RPMI7951 (cell line): ENCODE results near the gene HOXB7. TPM values are rescaled to one million over a fixed set of nuclear protein-coding genes. Genes with fewer than 3 reads are reported as not detected.
A peak's percentile ranks its signal among the peaks of the same experiment; 100 is the strongest.

Source experiments
- DNase-seq: peaks from one replicate; pipeline ENCODE4 v3.0.0-alpha.2; 2012; ENCODE audit warnings: low read depth
- total RNA-seq: library from RNA; depleted of rRNA; stranded (reverse); fragments of >200 nt; shearing (Covaris generic); gene quantifications from 2 replicates; pipeline ENCODE4 v1.2.3, GENCODE V29; 2014; rRNA removed

Gene HOXB7
- total RNA-seq: 24.9 and 26.1 TPM in 2 replicates

GRCh38 chr17:48610282-48611211 lies at the start of gene HOXB7:
Gene HOXB7 (minus strand): TSS chr17:48611017. CDS start chr17:48610918, 99 bp downstream.
- peak; percentile 58 for DNase-seq

GRCh38 chr17:48655913-48656312 lies 45.1 kb upstream of the HOXB7 start:
- no peak for DNase-seq

GRCh38 chr17:48649741-48650140 lies 38.9 kb upstream of the HOXB7 start:
- no peak for DNase-seq

- no peak for DNase-seq
Measured at GRCh38 chr17:48647963-48648245, 37.1 kb upstream of the HOXB7 start.

- DNase-seq: peak; percentile 31
Measured at GRCh38 chr17:48647103-48647962, 36.5 kb upstream of the HOXB7 start.

GRCh38 chr17:48646183-48647102 lies 35.6 kb upstream of the HOXB7 start:
- DNase-seq: no peak

GRCh38 chr17:48645639-48646182 lies 34.9 kb upstream of the HOXB7 start:
- DNase-seq: no peak

- DNase-seq: no peak
Measured at GRCh38 chr17:48644910-48645557, 34.2 kb upstream of the HOXB7 start.

GRCh38 chr17:48644159-48644558 lies 33.3 kb upstream of the HOXB7 start:
- DNase-seq: no peak

- no peak for DNase-seq
Measured at GRCh38 chr17:48643697-48644012, 32.8 kb upstream of the HOXB7 start.

- no peak for DNase-seq
Measured at GRCh38 chr17:48642843-48643696, 32.3 kb upstream of the HOXB7 start.

GRCh38 chr17:48642059-48642842 lies 31.4 kb upstream of the HOXB7 start:
- no peak for DNase-seq

- no peak for DNase-seq
Measured at GRCh38 chr17:48641541-48642058, 30.8 kb upstream of the HOXB7 start.

- DNase-seq: no peak
Measured at GRCh38 chr17:48640858-48641180, 30.0 kb upstream of the HOXB7 start.

GRCh38 chr17:48639982-48640857 lies 29.4 kb upstream of the HOXB7 start:
- DNase-seq: peak; percentile 42

- peak; percentile 20 for DNase-seq
Measured at GRCh38 chr17:48639136-48639535, 28.3 kb upstream of the HOXB7 start.

- peak; percentile 88 for DNase-seq
Measured at GRCh38 chr17:48637323-48638260, 26.8 kb upstream of the HOXB7 start.
